ENCODE data around the gene CACHD1.
"Not testable (repeated sequence)": the region's sequence is repeated elsewhere in the genome, so short reads cannot be mapped to it uniquely, and the experiment has no call there.

The CACHD1 gene

DNA sequence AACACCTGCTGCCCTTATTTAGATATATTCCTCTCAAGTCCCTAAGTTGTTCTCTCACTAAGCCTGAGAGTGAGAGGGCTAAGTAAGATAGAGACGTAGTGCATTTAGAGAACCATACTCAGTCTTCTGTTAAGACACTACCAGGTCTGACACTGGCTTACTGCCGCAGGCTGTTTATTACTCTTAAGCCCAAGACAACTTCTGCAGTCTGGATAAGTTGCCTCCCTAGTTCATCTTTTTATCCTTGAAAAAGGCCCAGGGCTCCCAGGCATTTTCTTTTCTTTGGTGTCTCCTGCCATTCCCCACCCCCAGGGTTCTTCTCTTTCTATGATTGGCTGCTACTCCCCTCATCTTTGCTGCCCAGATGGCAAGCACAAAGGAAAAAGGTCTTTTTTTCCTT, 38.7 kb downstream of the CACHD1 start:
- no CpG with 5 or more reads among the region's 2 CpGs for WGBS (ENCODE audit: insufficient coverage, insufficient read length)
- H3K4me1 ChIP-seq (ENCODE audit: control insufficient read depth, insufficient read depth, low read length) = peaks cover 13% of the 10 kb centered on the region

DNA sequence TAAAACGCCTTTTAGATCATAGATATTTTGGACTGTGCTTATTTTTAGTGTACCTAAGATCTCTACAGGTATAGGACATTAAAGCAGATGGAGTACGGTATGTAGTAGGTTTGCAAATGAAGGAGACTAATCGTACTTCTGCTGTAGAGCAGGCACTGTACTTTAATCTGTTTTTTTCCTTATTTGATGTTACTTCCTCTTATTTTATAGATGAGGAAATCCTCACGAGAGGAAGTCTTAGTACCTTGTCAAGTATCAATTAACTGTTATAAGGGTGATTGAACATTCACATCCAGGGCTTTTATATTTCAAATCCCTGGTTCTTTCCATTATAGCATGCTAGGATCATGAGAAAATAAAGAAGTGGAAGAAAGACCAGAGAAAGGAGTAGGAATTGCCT, 41.1 kb downstream of the CACHD1 start:
- Histone ChIP-seq H3K4me3 (ENCODE audit: low read length) (no peak overlapping the region), H3K4me1 (ENCODE audit: control insufficient read depth, insufficient read depth, low read length) (peaks cover 13% of the 10 kb centered on the region), H3K9me3 (ENCODE audit: control insufficient read depth, insufficient read depth, low read length) (no peaks in the 10 kb centered on the region), H3K27me3 (ENCODE audit: control insufficient read depth, insufficient read depth, low read length) (peaks cover 2% of the 10 kb centered on the region; the same call in 1 of the 2 replicates), H3K36me3 (ENCODE audit: control insufficient read depth, insufficient read depth, low read length) (no peaks in the 10 kb centered on the region), H3K27ac (ENCODE audit: low read length) (no peak overlapping the region)
- no peak for DNase-seq (ENCODE audit: low read depth, low spot score)
- WGBS (ENCODE audit: insufficient coverage, insufficient read length) = no CpG with 5 or more reads among the region's 4 CpGs

More for the DNA sequence above, 38.7 kb downstream of the CACHD1 start:
- no peak for DNase-seq (ENCODE audit: low read depth, low spot score)
- H3K4me3 ChIP-seq (ENCODE audit: low read length) = no peak overlapping the region
- no peaks in the 10 kb centered on the region for H3K9me3 ChIP-seq (ENCODE audit: control insufficient read depth, insufficient read depth, low read length)
- peaks cover 2% of the 10 kb centered on the region; the same call in 1 of the 2 replicates for H3K27me3 ChIP-seq (ENCODE audit: control insufficient read depth, insufficient read depth, low read length)
- H3K36me3 ChIP-seq (ENCODE audit: control insufficient read depth, insufficient read depth, low read length) = no peaks in the 10 kb centered on the region
- H3K27ac ChIP-seq (ENCODE audit: low read length) = no peak overlapping the region

DNA sequence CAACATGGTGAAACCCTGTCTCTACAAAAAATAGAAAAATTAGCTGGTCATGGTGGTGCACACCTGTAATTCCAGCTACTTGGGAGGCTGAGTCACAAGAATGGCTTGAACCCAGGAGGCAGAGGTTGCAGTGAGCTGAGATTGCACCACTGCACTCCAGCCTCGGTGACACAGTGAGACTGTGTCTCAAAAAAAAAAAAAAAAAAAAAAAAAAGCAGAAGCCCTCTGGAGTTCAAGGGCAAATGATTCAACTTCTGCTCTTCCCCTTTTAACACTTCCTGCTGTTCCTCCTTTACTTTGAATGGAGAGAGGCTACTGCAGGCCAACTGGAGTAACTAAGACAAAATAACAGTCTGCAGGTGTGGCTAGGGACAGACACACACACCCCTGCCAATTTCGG, 42.3 kb downstream of the CACHD1 start:
- peaks cover 16% of the 10 kb centered on the region for H3K4me1 ChIP-seq (ENCODE audit: control insufficient read depth, insufficient read depth, low read length)
- WGBS (ENCODE audit: insufficient coverage, insufficient read length) = no CpG with 5 or more reads among the region's 2 CpGs
- not testable (repeated sequence) for H3K4me3 ChIP-seq (ENCODE audit: low read length); H3K9me3 ChIP-seq (ENCODE audit: control insufficient read depth, insufficient read depth, low read length); DNase-seq (ENCODE audit: low read depth, low spot score); H3K27ac ChIP-seq (ENCODE audit: low read length); H3K36me3 ChIP-seq (ENCODE audit: control insufficient read depth, insufficient read depth, low read length); H3K27me3 ChIP-seq (ENCODE audit: control insufficient read depth, insufficient read depth, low read length)

- H3K4me3 ChIP-seq (ENCODE audit: low read length) = no peak overlapping the region
- peaks cover 2% of the 10 kb centered on the region; the same call in 1 of the 2 replicates for H3K27me3 ChIP-seq (ENCODE audit: control insufficient read depth, insufficient read depth, low read length)
- peaks cover 16% of the 10 kb centered on the region for H3K4me1 ChIP-seq (ENCODE audit: control insufficient read depth, insufficient read depth, low read length)
- H3K27ac ChIP-seq (ENCODE audit: low read length) = no peak overlapping the region
- H3K36me3 ChIP-seq (ENCODE audit: control insufficient read depth, insufficient read depth, low read length) = no peaks in the 10 kb centered on the region
- DNase-seq (ENCODE audit: low read depth, low spot score) = no peak
- no peaks in the 10 kb centered on the region for H3K9me3 ChIP-seq (ENCODE audit: control insufficient read depth, insufficient read depth, low read length)
These were observed 43.6 kb downstream of the CACHD1 start for GRCh38 chr1:64513545-64513944.

- Histone ChIP-seq H3K36me3 (ENCODE audit: control insufficient read depth, insufficient read depth, low read length) (no peaks in the 10 kb centered on the region), H3K27ac (ENCODE audit: low read length) (no peak overlapping the region), H3K27me3 (ENCODE audit: control insufficient read depth, insufficient read depth, low read length) (no peaks in the 10 kb centered on the region), H3K4me3 (ENCODE audit: low read length) (no peak overlapping the region), H3K4me1 (ENCODE audit: control insufficient read depth, insufficient read depth, low read length) (peaks cover 16% of the 10 kb centered on the region), H3K9me3 (ENCODE audit: control insufficient read depth, insufficient read depth, low read length) (no peaks in the 10 kb centered on the region)
- DNase-seq (ENCODE audit: low read depth, low spot score) = no peak
- WGBS (ENCODE audit: insufficient coverage, insufficient read length) = no CpG with 5 or more reads among the region's 1 CpG
These were observed 44.4 kb downstream of the CACHD1 start for GRCh38 chr1:64514197-64514765.

DNA sequence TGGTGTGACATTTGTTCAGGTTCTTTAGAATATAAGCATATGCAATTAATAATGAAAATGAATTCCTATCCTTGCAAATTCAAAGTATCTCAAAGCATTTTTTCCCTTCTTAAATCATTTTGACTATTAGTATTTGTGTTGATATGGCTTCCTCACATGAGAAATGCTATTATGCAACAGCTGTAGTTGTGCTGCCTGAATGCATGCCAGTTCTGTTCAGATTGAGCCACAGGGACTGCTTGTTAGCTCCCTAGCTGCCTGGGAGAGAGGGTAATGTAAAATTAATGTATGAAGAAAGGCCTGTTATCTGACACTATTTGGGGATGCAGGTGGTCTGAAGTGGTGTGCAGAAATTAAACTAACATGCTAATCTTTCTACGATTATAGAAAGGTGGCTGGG, 45.5 kb downstream of the CACHD1 start:
- Histone ChIP-seq H3K36me3 (ENCODE audit: control insufficient read depth, insufficient read depth, low read length) (no peaks in the 10 kb centered on the region), H3K27ac (ENCODE audit: low read length) (no peak overlapping the region), H3K9me3 (ENCODE audit: control insufficient read depth, insufficient read depth, low read length) (no peaks in the 10 kb centered on the region), H3K4me1 (ENCODE audit: control insufficient read depth, insufficient read depth, low read length) (peaks cover 17% of the 10 kb centered on the region), H3K27me3 (ENCODE audit: control insufficient read depth, insufficient read depth, low read length) (no peaks in the 10 kb centered on the region), H3K4me3 (ENCODE audit: low read length) (no peak overlapping the region)
- WGBS (ENCODE audit: insufficient coverage, insufficient read length) = no CpG with 5 or more reads among the region's 1 CpG
- no peak for DNase-seq (ENCODE audit: low read depth, low spot score)

- Histone ChIP-seq H3K27me3 (ENCODE audit: control insufficient read depth, insufficient read depth, low read length) (no peaks in the 10 kb centered on the region), H3K4me3 (ENCODE audit: low read length) (no peak overlapping the region), H3K36me3 (ENCODE audit: control insufficient read depth, insufficient read depth, low read length) (no peaks in the 10 kb centered on the region), H3K9me3 (ENCODE audit: control insufficient read depth, insufficient read depth, low read length) (no peaks in the 10 kb centered on the region), H3K27ac (ENCODE audit: low read length) (no peak overlapping the region), H3K4me1 (ENCODE audit: control insufficient read depth, insufficient read depth, low read length) (peaks cover 17% of the 10 kb centered on the region)
- no CpG with 5 or more reads among the region's 7 CpGs for WGBS (ENCODE audit: insufficient coverage, insufficient read length)
- no peak for DNase-seq (ENCODE audit: low read depth, low spot score)
These were observed 46.4 kb downstream of the CACHD1 start for GRCh38 chr1:64516301-64516700.

DNA sequence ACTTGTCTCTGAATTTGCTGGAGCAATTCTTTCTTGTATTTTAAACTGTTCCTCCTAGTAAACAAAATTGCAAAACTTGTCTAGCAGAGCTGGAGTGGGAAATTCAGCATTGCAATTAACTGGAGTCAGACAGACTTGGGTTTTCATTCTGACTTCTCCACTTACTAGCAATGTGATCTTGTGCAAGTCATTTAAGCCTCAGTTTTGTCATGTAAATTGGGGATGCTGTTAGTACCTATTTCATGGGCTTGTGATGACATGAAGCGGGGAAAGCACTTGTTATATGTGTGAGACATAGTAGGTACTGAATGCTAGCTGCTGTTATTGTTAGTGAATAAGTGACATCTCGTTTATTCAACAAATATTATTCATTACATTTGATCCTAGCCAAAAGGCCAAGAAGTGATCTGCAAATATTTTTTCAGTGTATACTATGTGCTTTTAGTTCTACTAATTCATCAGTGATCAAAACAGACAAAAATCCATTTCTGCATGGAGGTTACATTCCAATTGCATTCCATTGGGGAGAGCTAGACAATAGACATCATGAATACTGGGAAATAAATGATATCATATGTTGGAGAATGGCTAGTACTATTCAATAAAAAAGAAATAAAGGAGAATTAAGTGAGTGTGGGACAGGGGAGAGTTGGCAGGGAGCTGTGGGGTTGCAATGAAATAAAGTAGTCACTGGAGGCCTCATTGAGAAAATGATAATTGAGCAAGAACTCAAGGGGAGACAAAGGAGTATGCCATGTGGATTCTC, 47.1 kb downstream of the CACHD1 start:
- Histone ChIP-seq H3K4me3 (ENCODE audit: low read length) (no peak overlapping the region), H3K4me1 (ENCODE audit: control insufficient read depth, insufficient read depth, low read length) (peaks cover 17% of the 10 kb centered on the region), H3K36me3 (ENCODE audit: control insufficient read depth, insufficient read depth, low read length) (no peaks in the 10 kb centered on the region), H3K9me3 (ENCODE audit: control insufficient read depth, insufficient read depth, low read length) (no peaks in the 10 kb centered on the region), H3K27ac (ENCODE audit: low read length) (no peak overlapping the region), H3K27me3 (ENCODE audit: control insufficient read depth, insufficient read depth, low read length) (no peaks in the 10 kb centered on the region)
- no CpG with 5 or more reads among the region's 2 CpGs for WGBS (ENCODE audit: insufficient coverage, insufficient read length)
- DNase-seq (ENCODE audit: low read depth, low spot score) = no peak

DNA sequence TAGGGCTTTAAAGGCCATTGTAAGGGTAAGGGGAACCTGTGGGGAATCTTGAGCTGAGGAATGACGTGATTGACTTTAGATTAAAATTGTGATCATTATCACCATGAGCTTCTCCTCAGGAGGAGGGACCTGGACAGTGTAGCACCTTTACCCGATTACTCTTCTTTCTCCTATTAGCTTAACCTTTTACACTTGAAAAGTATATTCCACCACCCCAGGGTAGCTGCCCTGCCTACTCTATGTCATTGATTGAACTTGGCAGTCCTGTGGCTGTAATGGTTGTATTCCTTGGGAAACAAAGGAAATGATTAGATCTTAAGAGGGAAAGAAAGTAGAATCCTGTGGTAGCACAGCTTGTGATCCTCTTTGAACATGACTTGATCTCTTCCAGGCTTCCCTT, 47.7 kb downstream of the CACHD1 start:
- no CpG with 5 or more reads among the region's 2 CpGs for WGBS (ENCODE audit: insufficient coverage, insufficient read length)
- H3K4me1 ChIP-seq (ENCODE audit: control insufficient read depth, insufficient read depth, low read length) = peaks cover 17% of the 10 kb centered on the region
- H3K27me3 ChIP-seq (ENCODE audit: control insufficient read depth, insufficient read depth, low read length) = no peaks in the 10 kb centered on the region
- no peaks in the 10 kb centered on the region for H3K36me3 ChIP-seq (ENCODE audit: control insufficient read depth, insufficient read depth, low read length)
- no peak overlapping the region for H3K27ac ChIP-seq (ENCODE audit: low read length)
- H3K9me3 ChIP-seq (ENCODE audit: control insufficient read depth, insufficient read depth, low read length) = no peaks in the 10 kb centered on the region
- no peak overlapping the region for H3K4me3 ChIP-seq (ENCODE audit: low read length)
- DNase-seq (ENCODE audit: low read depth, low spot score) = no peak

GRCh38 chr1:64518692-64519481, 49.0 kb downstream of the CACHD1 start:
- Histone ChIP-seq H3K36me3 (ENCODE audit: control insufficient read depth, insufficient read depth, low read length) (no peaks in the 10 kb centered on the region), H3K9me3 (ENCODE audit: control insufficient read depth, insufficient read depth, low read length) (no peaks in the 10 kb centered on the region), H3K4me3 (ENCODE audit: low read length) (no peak overlapping the region), H3K4me1 (ENCODE audit: control insufficient read depth, insufficient read depth, low read length) (peaks cover 15% of the 10 kb centered on the region), H3K27ac (ENCODE audit: low read length) (no peak overlapping the region), H3K27me3 (ENCODE audit: control insufficient read depth, insufficient read depth, low read length) (no peaks in the 10 kb centered on the region)
- no CpG with 5 or more reads among the region's 1 CpG for WGBS (ENCODE audit: insufficient coverage, insufficient read length)
- DNase-seq (ENCODE audit: low read depth, low spot score) = no peak
